Middle frontal gyrus (tissue), 1 donor: ENCODE measurements around the gene COX6A1.

Source experiments
- DNase-seq: peaks from one replicate; pipeline ENCODE4 v3.0.0-alpha.2; 2015; ENCODE audit warnings: low spot score; ENCODE audit errors: extremely low spot score

Gene COX6A1

DNA sequence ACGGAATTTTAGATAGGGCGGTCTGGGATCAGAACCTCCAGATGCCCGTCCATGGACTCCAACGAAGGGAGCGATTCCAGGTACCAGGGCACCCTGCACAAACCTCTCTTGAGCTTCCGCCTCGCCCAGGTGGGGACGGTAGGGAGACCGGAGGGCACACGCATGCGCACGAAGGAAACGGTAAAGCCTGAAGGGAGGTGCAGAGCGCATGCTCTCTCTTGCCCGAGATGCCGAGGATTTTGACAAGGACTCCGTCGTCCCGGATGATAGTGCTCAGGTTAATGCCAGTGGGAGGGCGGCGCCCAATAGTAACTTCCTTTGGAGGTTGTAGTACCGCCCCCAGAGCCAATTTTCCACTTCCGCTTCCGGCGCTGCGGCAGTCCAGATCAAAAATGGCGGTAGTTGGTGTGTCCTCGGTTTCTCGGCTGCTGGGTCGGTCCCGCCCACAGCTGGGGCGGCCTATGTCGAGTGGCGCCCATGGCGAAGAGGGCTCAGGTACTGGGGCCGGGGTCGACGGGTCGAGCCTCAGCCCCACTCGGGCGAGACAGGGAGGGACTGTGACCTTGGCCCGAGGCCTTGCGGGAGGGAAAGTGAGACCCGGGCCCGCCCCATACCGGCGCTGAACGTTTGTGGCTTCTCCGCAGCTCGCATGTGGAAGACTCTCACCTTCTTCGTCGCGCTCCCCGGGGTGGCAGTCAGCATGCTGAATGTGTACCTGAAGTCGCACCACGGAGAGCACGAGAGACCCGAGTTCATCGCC lies at the start of gene COX6A1:
Gene COX6A1 (plus strand): TSS at position 379 of the 760 bp plus-strand sequence. CDS start 14 bp downstream, at position 393.
- peak; percentile 91 for DNase-seq

DNA sequence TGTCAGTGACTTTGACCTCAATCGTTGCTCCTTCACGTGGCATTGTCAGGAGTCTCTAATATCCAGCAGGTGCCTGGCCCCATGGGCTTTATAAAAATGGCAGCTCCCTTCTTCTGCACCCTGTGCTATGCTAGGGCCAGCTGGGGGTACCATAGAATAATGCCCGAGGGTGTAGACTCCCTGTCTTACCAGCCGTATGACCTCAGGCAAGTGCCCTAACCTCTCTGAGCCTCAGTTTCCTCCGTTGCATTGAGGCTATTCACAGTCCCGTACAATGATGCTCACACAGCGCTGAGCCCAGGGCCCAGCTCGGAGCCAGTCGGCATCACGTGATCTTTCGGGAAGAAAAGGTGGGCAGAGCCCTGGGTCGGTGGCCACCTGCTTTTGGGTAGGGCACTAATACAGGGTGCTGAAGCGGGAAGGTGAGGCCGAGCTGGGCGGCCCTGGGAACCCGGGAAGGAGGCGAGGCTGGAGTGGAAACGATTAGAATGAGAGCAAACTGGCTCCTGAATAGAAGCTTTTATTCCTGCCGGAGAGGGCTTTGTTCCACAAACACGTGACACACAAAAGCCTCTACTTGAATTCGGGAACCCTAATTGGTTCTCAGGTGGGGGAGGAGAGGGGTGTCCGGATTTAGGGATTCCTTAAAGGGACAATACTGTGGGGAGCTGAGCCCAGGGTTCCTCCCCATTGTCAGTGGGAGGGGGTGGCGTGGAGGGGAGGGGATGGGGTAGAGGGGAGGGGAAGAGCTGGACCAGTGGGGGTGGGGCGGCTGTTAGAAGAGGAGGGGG lies 49.0 kb upstream of the COX6A1 start:
- no peak for DNase-seq

DNA sequence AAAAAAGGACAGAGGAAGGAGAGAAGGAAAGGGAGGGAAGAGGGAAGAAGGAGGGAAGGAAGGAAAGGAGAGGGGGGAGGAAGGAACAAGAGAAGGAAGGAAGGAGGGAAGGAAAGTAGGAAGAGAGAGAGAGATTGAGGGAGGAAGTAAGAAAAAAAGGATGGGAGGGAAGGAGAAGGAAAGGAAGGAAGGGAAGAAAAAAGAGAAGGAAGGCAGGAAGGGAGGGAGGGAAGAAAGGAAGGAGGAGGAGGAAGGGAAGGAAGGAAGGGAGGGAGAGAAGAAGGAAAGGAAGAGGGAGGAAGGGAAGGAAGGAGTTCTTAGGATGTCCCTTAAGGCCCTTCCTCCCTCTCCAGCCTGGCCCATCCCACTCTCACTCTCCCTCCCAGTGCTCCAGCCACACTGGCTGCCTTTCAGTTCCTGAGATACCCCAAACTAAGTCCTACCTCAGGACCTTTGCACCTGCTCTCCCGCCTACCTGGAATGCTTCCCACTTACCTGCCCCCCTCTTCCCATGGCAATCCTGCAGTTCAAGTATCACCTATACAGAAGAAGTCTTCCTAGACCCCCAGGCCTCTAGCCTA lies 47.3 kb upstream of the COX6A1 start:
- no peak for DNase-seq

DNA sequence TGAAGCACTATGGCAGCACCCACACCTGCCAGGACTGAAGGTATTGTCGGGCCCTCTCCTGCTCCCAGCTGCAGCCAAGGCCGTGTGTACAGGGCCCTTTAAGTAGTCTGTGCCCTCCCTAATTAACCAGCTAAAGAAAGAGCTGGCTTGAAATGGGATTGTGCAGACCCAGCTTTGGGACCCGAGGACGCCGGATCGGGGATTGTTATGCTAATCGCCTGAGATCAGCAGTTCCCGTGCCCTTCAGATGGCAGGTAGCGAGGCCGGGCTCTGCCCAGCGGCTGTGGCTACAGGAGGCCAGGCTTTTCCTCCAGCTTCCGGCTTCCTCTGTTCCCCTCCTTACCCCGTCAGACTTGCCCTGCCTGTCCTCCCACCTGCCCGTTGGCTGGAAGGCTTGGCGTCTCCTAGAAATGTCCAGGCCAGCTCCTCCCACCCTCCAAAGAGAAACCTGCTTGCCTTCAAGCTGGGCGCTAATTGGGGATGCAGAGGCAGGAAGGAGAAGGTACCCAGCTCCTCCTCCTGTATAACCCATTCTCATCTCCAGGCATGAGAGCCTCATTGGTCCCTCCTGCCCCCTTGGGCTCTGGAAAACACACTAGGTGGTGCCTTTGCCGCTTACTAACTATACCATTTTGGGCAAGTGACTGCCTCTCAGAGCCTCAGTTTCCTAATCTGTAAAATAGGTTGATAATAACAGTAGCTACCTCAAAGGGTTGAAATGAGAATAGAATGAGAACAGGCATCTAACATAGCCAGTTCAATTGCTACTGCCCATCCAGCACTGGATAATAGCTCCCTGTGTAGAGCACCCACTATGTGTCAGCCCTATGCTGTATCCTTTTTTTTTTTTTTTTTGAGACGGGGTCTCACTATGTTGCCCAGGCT lies 43.2 kb upstream of the COX6A1 start:
- no peak for DNase-seq

DNA sequence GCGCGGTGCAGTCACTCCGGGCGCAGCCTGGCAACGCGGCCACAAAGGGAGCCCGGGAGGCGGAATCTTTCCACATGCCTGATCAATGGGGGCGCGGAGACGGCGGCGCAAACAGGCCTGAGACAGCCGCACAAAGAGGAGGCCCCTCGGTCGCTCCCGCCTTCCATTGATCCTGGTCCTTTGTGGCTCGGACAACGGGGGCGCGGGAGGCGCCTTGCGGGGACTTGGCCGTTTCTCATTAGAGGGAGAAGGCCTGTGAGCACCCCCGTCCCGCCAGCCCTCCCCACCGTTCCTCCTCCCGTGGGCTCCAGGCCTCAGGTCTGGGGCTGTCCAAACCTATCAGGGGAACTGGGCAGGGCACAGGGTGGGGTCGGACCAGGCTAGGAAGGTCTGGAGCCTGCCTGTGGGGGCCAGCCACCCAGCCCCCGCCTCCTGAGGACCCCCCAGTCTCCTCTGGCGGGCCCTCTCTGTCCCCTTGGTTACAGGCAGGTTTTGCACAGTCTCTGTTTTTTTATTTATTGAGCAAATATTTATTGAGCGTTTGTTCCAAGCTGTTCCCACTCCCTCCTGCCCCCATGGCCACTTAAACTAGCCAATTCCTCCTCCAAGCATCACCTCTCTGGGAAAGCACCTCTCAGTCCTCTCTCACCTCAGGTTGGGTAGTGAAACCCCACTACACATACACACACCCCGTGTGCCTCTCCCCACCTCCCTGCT lies 39.9 kb upstream of the COX6A1 start:
- no peak for DNase-seq

DNA sequence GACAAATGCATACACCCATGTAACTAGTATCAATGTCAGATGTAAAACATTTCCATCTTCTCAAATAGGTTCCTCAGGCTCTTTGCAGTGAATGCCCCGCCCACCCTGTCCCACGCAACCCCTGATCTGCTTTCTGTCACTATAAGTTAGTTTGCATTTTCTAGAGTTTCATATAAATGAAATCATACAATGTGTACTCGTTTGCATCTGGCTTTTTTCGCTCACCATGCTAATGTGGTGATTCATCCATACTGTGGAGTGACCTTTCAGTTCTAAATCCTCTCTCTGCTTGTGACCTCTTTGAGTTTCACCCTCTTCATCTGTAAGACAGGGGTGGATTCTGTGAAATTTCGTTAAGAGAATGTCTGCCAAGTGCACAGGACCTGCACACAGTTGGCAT lies 38.4 kb upstream of the COX6A1 start:
- DNase-seq: no peak

DNA sequence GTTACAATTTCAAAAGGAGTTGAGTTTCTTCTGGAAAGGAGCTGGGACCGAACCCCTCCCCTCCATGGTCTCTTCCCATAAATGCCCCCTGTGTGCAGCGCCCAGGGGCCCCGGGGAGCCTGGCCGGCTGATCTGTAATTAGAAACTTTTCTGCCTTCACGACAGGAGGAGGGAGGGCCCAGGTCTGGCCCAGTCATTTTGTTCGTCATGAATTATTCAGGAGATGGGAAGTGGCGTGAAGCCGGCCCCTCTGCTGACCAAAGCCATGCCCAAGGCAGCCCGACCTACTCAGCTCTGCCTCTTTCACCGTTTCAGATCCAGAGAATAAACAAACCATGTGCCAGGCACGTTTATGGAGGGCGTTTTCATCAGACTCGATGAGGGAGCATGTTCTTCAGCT lies 35.7 kb upstream of the COX6A1 start:
- no peak for DNase-seq

DNA sequence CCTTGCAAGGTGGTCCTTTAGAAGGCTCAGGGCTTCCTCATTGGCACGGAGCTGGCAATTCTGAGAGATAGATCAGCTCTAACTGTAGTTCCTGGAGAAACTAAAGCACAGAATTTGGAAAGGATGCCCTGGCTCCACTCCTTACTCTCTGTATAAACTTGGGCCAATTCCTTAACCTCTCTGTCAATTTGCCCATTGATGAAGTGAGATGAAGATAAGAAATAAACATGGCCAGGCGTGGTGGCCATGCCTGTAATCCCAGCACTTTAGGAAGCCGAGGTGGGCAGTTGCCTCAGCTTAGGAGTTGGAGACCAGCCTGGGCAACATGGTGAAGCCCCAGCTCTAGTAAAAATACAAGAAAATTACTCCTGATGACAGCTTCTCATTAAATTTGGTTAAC lies 34.0 kb upstream of the COX6A1 start:
- no peak for DNase-seq

DNA sequence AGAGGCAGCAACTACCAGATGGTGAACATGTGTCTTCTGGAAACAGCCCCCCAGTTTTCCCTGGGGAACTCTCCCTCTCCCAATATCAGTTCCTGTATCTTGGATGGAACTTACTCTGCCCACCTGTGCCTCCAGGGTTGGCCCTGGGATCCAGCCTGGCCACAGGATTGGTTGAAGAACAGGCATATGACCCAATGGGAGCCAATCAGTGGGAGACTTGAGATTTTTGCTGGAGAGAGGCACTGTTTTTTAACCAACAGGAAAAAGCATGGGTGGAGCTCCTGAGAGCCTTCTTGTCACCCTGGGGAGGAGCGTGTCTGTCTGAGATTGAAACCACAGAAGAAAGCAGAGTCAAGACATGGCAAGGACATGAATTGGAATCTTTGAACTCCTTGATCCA lies 33.6 kb upstream of the COX6A1 start:
- no peak for DNase-seq

DNA sequence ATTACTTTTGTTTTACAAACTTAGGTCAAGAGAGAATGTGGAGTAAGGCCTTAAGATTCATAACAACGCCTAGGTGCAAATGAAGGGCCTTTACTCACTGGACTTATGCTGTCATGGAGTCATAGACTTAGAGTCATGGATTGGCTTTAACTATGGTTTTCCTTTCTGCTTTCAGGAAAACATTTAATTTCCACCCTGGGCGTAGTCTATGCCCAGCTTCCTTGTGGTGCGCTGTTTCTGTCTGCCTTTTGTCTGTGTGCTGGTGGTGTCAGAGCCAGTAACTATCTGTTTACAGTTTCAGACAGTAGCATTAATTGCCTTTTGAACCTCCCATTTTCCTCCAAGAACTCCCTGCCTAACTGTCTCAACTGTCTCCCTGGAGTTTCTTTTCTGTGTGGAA lies 31.8 kb upstream of the COX6A1 start:
- DNase-seq: no peak

DNA sequence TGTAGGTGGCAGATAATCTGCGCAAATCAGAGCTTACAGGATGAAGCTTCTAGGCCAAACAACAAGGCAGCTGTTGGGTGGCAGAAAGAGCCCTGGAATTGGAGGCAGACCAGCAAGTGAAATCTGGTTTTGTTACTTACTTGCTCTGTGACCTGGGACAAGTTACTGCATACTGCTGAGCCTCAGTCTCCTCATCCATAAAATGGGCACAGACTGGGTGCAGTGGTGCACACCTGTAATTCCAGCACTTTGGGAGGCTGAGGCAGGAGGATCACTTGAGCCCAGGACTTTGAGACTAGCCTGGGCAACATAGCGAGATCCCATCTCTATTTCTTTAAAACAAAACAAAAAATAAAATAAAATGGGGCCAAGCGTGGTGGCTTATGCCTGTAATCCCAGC lies 31.4 kb upstream of the COX6A1 start:
- DNase-seq: no peak

DNA sequence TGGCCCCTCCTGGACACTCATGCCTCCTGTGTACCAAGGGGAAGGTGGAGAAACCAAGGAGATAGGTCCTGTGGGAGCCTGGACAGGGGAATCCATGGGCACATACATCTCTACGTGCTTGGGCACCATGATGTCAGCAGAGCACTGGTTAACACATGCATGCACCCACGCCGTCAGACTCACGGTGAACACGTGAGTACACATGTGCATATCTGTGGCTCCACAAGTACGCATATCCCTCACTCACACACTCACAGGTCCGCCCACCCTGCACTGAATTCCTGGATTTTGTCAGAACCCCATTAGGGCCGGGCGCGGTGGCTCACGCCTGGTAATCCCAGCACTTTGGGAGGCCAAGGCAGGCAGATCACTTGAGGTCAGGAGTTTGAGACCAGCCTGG lies 29.1 kb upstream of the COX6A1 start:
- no peak for DNase-seq

DNA sequence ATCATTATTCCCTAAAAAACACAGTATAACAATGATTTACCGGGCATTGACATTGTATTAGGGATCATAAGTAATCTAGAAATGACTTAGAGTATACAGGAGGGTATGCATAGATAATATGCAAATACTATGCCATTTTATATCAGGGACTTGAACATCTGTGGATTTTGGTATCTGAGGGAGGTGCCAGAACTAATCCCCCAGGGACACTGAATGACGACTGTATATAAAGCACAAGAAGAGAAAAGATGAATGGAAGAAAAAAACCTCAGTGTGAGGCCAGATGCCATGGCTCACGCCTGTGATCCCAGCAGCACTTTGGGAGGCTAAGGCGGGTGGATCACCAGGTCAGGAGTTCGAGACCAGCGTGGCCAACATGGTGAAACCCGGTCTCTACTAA lies 25.5 kb upstream of the COX6A1 start:
- no peak for DNase-seq

DNA sequence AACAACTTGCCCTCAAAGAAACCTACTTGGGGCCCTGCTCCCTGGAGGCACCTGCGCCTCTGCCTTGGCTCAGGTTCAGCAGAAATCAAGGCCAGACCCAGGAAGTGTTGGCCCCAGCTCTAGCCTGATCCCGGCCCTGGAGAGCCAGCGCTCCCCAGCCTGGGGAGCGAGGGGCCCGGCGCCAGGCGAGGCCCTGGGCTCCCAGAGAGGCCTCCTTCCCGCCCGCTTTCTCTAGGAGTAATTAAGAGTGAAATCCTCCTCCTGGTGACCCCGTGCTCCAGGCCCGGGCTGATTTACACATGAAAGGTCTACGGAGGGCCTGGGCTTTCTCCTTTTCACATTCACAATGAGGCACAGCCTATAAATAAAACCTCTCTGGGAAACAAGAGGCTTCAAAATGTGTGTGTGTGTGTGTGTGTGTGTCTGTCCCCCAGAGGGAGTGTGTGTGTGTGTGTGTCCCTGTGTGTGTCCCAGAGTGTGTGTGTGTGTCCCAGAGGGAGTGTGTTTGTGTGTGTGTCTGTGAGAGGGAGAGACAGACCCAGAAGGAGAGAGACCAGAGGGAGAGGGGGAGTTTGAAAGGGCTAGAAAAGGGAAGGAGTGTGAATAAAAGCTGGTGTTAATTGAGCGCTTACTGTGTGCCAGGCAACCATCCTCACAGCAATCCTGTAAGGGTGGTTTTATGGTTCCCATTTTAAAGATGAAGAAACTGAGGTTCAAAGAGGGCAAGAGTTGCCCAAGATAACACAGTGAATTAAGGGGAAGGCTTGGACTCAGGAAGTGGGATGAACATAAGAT lies 23.8 kb upstream of the COX6A1 start:
- no peak for DNase-seq

DNA sequence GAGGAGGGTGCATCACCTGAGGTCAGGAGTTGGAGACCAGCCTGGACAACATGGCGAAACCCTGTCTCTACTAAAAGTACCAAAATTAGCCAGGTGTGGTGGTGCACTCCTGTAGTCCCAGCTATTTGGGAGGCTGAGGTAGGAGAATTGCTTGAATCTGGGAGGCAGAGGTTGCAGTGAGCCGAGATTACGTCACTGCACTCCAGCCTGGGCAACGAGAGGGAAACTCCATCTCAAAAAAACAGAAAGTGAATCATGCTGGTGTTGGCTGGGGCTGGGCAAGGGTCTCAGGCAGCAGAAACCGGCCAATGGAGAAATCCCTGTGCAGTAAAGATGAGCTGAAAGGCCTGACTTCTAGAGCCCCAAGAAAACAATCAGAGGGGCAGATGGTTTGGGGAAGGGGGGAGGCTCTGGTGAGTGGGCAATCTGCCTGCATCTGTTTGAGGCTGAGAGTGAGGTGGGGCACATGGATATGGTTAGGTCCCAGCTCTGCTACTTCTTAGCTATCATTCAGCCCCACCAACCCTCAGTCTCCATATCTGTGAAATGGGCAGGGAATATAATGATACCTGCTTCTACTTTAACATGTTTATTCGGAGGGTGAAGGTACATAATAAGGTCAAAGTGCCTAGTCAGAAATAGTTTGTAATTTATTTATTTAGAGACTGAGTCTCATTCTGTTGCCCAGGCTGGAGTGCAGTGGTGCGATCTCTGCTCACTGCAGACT lies 21.3 kb upstream of the COX6A1 start:
- no peak for DNase-seq

DNA sequence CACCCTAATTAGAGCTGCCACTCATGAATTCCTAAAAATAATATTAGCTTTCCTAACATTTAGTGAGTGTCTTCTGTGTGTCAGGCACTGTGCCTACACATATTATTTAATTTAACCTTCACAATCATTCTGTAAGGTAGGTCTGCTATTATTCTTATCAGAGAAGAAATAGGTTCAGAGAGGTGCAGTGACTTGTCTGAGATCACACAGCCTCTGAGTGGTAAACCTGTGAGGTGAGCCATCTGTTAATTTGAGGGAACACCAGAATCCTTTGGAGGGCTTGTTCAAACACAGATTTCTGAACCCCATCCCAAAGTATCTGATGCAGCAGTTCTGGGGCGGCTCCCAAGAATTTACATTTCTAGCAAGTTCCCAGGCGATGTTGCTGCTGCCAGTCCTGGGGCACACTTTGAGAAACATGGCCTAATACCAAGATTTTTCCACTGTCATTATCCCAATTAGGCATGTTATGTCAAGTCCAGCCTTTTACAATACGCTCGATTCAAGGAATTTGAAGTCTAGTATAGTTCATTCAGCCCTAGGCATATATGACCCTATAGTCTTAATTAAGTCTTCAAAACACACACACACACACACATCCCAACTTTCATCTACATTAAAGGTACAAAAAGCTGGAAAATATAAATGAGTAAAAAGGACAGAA lies 19.9 kb upstream of the COX6A1 start:
- no peak for DNase-seq

DNA sequence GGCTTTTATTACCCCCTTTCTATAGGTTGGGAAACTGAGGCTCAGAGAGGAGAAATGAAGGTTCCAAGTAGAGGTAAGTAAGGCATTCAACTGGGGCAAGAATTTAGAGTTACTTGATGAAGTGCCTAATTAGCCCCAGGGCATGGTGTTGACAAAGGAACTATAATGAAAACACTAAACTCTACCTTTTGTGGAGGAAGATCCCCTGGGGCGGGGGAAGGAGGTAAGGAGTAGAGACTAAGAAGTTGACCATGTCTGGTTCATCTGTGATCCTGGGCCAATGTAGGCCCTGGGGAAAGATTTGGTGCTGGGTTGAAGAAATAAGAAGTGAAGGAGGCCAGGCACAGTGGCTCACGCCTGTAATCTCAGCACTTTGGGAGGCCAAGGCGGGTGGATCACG lies 16.2 kb upstream of the COX6A1 start:
- no peak for DNase-seq

DNA sequence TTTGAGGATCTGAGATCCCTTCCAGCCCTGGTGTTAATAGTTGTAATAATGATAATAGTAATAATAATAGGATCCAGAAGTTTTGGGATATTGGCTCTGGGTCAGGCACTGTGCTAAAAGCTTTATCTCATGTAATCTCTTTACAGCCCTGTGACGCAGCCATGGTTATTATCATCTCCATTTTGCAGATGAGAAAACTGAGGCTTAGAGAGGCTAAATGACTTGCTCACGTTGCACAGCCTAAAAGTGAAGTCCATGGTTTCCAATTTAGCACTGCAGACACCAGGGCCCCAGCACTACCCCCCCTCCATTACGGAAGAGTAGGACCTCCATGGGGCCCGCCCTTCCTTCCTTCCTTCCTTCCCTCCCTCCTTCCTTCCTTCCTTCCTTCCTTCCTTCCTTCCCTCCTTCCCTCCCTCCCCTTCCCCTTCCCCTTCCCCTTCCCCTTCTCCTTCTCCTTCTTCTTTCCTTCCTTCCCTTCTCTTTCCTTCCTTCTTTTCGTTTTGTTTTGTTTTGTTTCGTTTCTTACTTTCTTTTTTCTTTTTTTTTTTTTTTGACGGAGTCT lies 14.9 kb upstream of the COX6A1 start:
- no peak for DNase-seq

DNA sequence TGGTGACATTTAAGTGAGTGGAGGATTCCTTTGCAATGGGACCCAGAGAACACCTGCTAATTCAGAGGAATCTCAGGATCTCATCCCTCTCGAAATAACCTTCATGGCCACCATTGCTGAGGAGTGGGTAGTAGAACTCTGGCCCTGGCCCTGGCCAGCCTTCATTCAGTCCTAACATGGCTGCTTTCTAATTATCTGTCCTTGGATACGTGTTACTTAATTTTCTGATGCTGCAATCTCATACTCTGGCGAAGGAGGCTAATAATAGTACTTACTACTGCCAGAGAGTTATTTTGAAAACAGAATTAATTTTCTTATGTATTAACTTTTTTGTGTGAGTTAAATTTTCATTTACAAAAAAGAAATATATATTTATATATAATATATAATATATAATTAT lies 12.1 kb upstream of the COX6A1 start:
- DNase-seq: no peak
